ENCODE results near the gene LGI1.

- TF ChIP-seq CTCF (conservative IDR thresholded peaks at IDR 0.05 in 1 of 2, IDR thresholded peaks at IDR 0.05 in 1 of 2; ENCODE audit: extremely low read depth in 1 of 2, insufficient read depth in 1 of 2, low read depth in 1 of 2, low read length in 2 of 2) (no peak), EZH2 (IDR thresholded peaks at IDR 0.05; ENCODE audit: borderline replicate concordance, low read length) (no peak)
Observed at GRCh38 chr10:93711891-93712290, 45.8 kb upstream of the LGI1 start.
